Measurements from ENCODE around the gene MDN1.

- TF ChIP-seq CTCF (IDR thresholded peaks at IDR 0.05; ENCODE audit: low read depth, low read length) (no peak), EZH2phosphoT487 (IDR thresholded peaks at IDR 0.05; ENCODE audit: low read depth) (no peak)
Observed at GRCh38 chr6:89866024-89866678, 46.6 kb upstream of the MDN1 start.

Measured in OCI-LY3 (cell line).